Hindlimb muscle (tissue), 1 donor: Measurements from ENCODE around the gene ABI3BP. TPM values are rescaled to one million over a fixed set of nuclear protein-coding genes. Genes with fewer than 3 reads are reported as not detected.

ENCODE experiments used
- DNase-seq: peaks from one replicate; pipeline ENCODE4 v3.0.0-alpha.2; 2013
- polyA plus RNA-seq: library from polyadenylated mRNA; unstranded; fragments of 120-200 nt; gene quantifications from one replicate; pipeline ENCODE4 v1.2.1, GENCODE V29; 2013; ENCODE audit not compliant: insufficient read length

Gene ABI3BP
- polyA plus RNA-seq, 1 donor: 344 TPM

GRCh38 chr3:100830931-100831330 lies 162.3 kb downstream of the ABI3BP start:
- no peak for DNase-seq

GRCh38 chr3:100825574-100825973 lies 167.6 kb downstream of the ABI3BP start:
- no peak for DNase-seq

- DNase-seq: no peak
These were observed 177.6 kb downstream of the ABI3BP start for GRCh38 chr3:100815583-100815982.

- DNase-seq: no peak
These were observed 179.4 kb downstream of the ABI3BP start for GRCh38 chr3:100813828-100814227.

- DNase-seq: no peak
These were observed 181.3 kb downstream of the ABI3BP start for GRCh38 chr3:100811779-100812507.

- DNase-seq: no peak
These were observed 182.6 kb downstream of the ABI3BP start for GRCh38 chr3:100810671-100811070.

- DNase-seq: no peak
These were observed 188.6 kb downstream of the ABI3BP start for GRCh38 chr3:100804631-100805030.

GRCh38 chr3:100803711-100804110 lies 189.5 kb downstream of the ABI3BP start:
- DNase-seq: no peak

- no peak for DNase-seq
These were observed 191.1 kb downstream of the ABI3BP start for GRCh38 chr3:100802126-100802525.

- DNase-seq: peak; percentile 81
These were observed 195.2 kb downstream of the ABI3BP start for GRCh38 chr3:100798012-100798411.

GRCh38 chr3:100796556-100796955 lies 196.7 kb downstream of the ABI3BP start:
- DNase-seq: no peak

- no peak for DNase-seq
These were observed 203.6 kb downstream of the ABI3BP start for GRCh38 chr3:100789579-100789978.

- DNase-seq: no peak
These were observed 209.6 kb downstream of the ABI3BP start for GRCh38 chr3:100783619-100784018.

GRCh38 chr3:100782906-100783305 lies 210.3 kb downstream of the ABI3BP start:
- DNase-seq: peak; percentile 67

- DNase-seq: peak; percentile 74
These were observed 210.9 kb downstream of the ABI3BP start for GRCh38 chr3:100782348-100782747.

GRCh38 chr3:100781301-100781700 lies 211.9 kb downstream of the ABI3BP start:
- no peak for DNase-seq

- DNase-seq: no peak
These were observed 213.1 kb downstream of the ABI3BP start for GRCh38 chr3:100780071-100780622.

GRCh38 chr3:100779480-100779879 lies 213.7 kb downstream of the ABI3BP start:
- no peak for DNase-seq

- DNase-seq: no peak
These were observed 215.9 kb downstream of the ABI3BP start for GRCh38 chr3:100777271-100777670.

- DNase-seq: no peak
These were observed 216.5 kb downstream of the ABI3BP start for GRCh38 chr3:100776746-100777145.

- DNase-seq: no peak
These were observed 217.0 kb downstream of the ABI3BP start for GRCh38 chr3:100776097-100776729.

GRCh38 chr3:100775669-100776068 lies 217.6 kb downstream of the ABI3BP start:
- no peak for DNase-seq

- no peak for DNase-seq
These were observed 218.0 kb downstream of the ABI3BP start for GRCh38 chr3:100775226-100775625.

- no peak for DNase-seq
These were observed 223.5 kb downstream of the ABI3BP start for GRCh38 chr3:100769693-100770092.
